ENCODE data around the gene SULT1C4.
"Not testable (repeated sequence)": the region's sequence is repeated elsewhere in the genome, so short reads cannot be mapped to it uniquely, and the experiment has no call there.

Gene SULT1C4

GRCh38 chr2:108407864-108408729 lies 30.3 kb downstream of the SULT1C4 start:
- no peak overlapping the region for H3K27ac ChIP-seq
- no peak overlapping the region for H3K4me3 ChIP-seq

GRCh38 chr2:108409768-108410167 lies 32.0 kb downstream of the SULT1C4 start:
- H3K4me3 ChIP-seq: no peak overlapping the region
- H3K27ac ChIP-seq: no peak overlapping the region

- Histone ChIP-seq H3K27ac (no peak overlapping the region), H3K4me3 (no peak overlapping the region)
Measured at GRCh38 chr2:108412995-108413710, 35.4 kb downstream of the SULT1C4 start.

GRCh38 chr2:108413711-108414095 lies 35.9 kb downstream of the SULT1C4 start:
- Histone ChIP-seq H3K27ac (no peak overlapping the region), H3K4me3 (no peak overlapping the region)

- H3K4me3 ChIP-seq: no peak overlapping the region
- no peak overlapping the region for H3K27ac ChIP-seq
Measured at GRCh38 chr2:108414256-108414876, 36.6 kb downstream of the SULT1C4 start.

GRCh38 chr2:108414945-108415344 lies 37.2 kb downstream of the SULT1C4 start:
- Histone ChIP-seq H3K4me3 (no peak overlapping the region), H3K27ac (no peak overlapping the region)

GRCh38 chr2:108417254-108417653 lies 39.5 kb downstream of the SULT1C4 start:
- Histone ChIP-seq H3K4me3 (no peak overlapping the region), H3K27ac (no peak overlapping the region)

- no peak overlapping the region for H3K4me3 ChIP-seq
- H3K27ac ChIP-seq: no peak overlapping the region
Measured at GRCh38 chr2:108418416-108418815, 40.7 kb downstream of the SULT1C4 start.

GRCh38 chr2:108423067-108423466 lies 45.3 kb downstream of the SULT1C4 start:
- Histone ChIP-seq H3K27ac (no peak overlapping the region), H3K4me3 (no peak overlapping the region)

GRCh38 chr2:108423502-108424251 lies 45.9 kb downstream of the SULT1C4 start:
- H3K4me3 ChIP-seq: no peak overlapping the region
- H3K27ac ChIP-seq: no peak overlapping the region

GRCh38 chr2:108428286-108429009 lies 50.7 kb downstream of the SULT1C4 start:
- Histone ChIP-seq H3K27ac (no peak overlapping the region), H3K4me3 (no peak overlapping the region)

- H3K4me3 ChIP-seq, H3K27ac ChIP-seq: not testable (repeated sequence)
Measured at GRCh38 chr2:108435578-108435977, 57.8 kb downstream of the SULT1C4 start.

GRCh38 chr2:108436976-108437375 lies 59.2 kb downstream of the SULT1C4 start:
- Histone ChIP-seq H3K4me3 (no peak overlapping the region), H3K27ac (no peak overlapping the region)
